Adipocyte (in vitro differentiated cells): Measurements from ENCODE around the gene NSMF.

Experiments
- DNase-seq: peaks from one replicate; pipeline ENCODE4 v3.0.0-alpha.2; 2015; ENCODE audit warnings: low read depth
- H3K27me3 ChIP-seq: replicated peaks from 2 replicates; pipeline ENCODE4 v1.7.0; 2013; ENCODE audit warnings: mild to moderate bottlenecking, low read length, moderate library complexity; ENCODE audit not compliant: control insufficient read depth, insufficient read depth
- H3K36me3 ChIP-seq: 2 replicates; pipeline ENCODE4 v1.7.0; 2013; ENCODE audit warnings: low read length, mild to moderate bottlenecking, moderate library complexity; ENCODE audit not compliant: control insufficient read depth, insufficient read depth, severe bottlenecking
- H3K4me1 ChIP-seq: 2 replicates; pipeline ENCODE4 v1.7.0; 2013; ENCODE audit warnings: mild to moderate bottlenecking, low read length, moderate library complexity; ENCODE audit not compliant: control insufficient read depth, insufficient read depth
- H3K4me3 ChIP-seq: 2 replicates; pipeline ENCODE4 v1.7.0; 2013; ENCODE audit warnings: mild to moderate bottlenecking, low read length, moderate library complexity
- H3K9ac ChIP-seq: 2 replicates; pipeline ENCODE4 v1.7.0; 2013; ENCODE audit warnings: mild to moderate bottlenecking, low read length, moderate library complexity
- H3K9me3 ChIP-seq: 2 replicates; pipeline ENCODE4 v1.7.0; 2013; ENCODE audit warnings: mild to moderate bottlenecking, low read length, moderate library complexity; ENCODE audit not compliant: control insufficient read depth

NSMF gene

DNA sequence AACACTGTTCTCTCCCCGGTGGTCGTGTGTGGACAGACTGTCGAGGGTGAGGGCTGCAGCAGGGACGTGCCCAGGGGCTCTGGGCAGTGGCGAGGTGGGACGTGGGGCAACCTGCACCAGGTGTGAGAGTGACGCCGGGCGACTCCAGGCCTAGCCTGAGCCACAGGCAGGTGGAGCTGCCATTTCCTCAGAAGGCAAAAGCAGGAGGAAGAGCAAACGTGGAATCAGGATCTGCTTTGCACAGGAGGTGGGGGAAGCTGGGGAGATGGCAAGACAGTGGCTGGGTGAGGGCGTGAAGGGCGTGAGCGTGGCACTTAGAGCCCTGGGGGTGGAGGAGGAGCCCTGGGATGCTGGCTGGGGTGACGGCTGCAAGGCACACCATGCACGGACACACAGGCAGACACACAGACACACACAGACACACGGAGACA, 39.6 kb upstream of the NSMF start:
- Histone ChIP-seq H3K4me3 (no peak overlapping the region), H3K27me3 (no peaks in the 10 kb centered on the region), H3K36me3 (peaks cover 11% of the 10 kb centered on the region), H3K9ac (no peak overlapping the region), H3K9me3 (no peaks in the 10 kb centered on the region), H3K4me1 (no peaks in the 10 kb centered on the region)
- no peak for DNase-seq

DNA sequence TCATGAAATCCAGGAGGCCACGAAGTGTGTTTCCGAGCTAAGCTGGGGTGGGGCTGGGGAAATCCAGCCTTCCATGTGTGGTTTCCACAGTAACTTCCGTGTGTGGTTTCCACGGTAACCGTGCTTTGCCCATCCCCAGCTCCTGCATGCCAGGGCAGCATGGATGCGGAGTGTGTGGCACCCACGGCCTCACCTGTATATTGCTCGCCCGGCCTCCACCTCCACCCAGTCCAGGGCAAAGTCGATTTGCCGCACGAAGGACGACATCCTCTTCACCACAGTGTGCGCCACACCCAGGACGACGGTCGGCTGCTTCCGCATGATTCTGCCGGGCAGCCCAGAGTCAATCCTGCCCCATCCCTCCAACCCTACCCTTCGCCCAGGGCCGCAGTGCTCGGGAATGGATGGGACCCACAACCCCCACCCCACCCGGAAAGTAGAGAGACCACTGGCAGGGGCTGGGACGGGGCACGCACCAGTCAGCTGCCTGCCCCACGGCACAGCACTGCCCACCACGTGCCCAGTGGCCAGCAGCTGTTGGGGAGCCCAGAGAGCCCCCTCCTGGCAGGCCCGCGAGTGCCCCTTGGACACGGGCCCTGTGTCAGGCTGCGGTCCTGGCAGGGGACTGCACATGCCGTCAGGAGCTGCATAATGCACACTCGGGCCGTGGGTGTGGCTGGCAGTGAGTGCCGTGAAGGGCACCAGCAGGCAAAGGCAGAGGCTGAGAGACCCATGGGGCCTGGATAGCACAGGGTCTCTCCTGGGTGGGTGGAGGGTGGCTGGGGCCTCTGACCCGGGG, 39.0 kb upstream of the NSMF start:
- H3K27me3 ChIP-seq: no peaks in the 10 kb centered on the region
- no peak overlapping the region for H3K4me3 ChIP-seq
- H3K4me1 ChIP-seq: no peaks in the 10 kb centered on the region
- no peak for DNase-seq
- H3K36me3 ChIP-seq: peaks cover 11% of the 10 kb centered on the region
- H3K9me3 ChIP-seq: no peaks in the 10 kb centered on the region
- no peak overlapping the region for H3K9ac ChIP-seq

DNA sequence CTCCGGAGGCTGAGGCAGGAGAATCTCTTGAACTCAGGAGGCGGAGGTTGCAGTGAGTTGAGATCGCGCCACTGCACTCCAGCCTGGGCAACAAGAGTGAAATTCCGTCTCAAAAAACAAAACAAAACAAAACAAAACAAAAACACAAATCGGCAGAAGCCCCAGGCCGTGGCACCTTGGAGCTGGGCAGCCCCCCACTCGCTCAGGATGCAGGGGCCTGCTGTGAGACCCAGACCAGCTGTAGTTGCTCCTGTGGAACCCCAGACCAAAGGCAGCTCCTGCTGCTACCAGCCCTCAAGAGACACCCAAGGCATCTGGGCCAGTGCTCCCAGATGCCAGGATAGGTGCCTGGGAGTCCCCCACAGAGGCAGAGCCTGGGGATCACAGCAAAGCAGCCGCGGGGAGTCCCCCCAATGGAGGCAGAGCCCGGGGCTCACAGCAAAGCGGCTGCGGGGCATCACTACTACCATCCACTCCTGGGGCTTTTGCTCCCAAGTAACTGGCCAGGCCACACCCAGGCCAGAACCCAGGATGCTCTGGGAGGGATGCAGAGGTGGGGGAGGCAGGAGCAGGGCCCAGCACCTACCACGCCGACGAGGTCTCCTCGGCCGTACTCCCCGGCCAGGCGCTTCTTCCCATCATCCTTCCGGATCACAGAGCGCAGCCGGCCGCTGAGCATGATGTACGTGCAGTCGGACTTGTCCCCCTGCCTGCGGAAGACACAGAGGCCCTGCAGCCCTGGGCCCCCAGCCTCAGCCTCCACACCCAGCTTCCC, 37.7 kb upstream of the NSMF start:
- Histone ChIP-seq H3K4me3 (no peak overlapping the region), H3K4me1 (no peaks in the 10 kb centered on the region), H3K9ac (no peak overlapping the region), H3K9me3 (no peaks in the 10 kb centered on the region), H3K36me3 (peaks cover 13% of the 10 kb centered on the region), H3K27me3 (no peaks in the 10 kb centered on the region)
- DNase-seq: no peak

DNA sequence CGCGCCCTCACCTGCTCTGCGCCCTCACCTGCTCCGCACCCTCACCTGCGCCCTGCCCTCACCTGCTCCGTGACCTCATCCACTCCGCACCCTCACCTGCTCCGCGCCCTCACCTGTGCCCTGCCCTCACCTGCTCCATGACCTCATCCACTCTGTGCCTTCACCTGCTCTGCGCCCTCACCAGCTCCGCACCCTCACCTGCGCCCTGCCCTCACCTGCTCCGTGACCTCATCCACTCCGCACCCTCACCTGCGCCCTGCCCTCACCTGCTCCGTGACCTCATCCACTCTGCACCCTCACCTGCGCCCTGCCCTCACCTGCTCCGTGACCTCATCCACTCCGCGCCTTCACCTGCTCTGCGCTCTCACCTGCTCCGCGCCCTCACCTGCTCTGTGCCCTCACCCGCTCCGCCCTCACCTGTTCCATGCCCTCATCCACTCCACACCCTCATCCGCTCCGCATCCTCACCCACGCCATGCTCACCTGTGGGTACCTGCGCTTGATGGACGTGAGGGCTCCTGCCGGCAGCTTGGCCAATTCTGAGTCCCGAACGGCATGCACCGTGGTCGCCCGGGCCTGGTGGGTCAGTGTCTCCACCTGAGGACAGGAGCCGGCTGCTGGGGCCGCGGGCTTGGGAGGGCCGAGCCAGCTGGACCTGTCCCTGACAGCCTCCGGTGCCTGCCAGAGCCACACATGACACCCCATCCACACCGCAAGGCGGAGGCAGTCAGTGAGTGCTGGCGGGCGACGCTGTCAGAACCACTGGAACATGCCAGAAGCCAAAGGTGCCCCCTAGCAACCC, 35.6 kb upstream of the NSMF start:
- Histone ChIP-seq H3K4me3 (no peak overlapping the region), H3K27me3 (no peaks in the 10 kb centered on the region), H3K9me3 (no peaks in the 10 kb centered on the region), H3K9ac (no peak overlapping the region), H3K4me1 (no peaks in the 10 kb centered on the region), H3K36me3 (peaks cover 25% of the 10 kb centered on the region)
- DNase-seq: no peak

DNA sequence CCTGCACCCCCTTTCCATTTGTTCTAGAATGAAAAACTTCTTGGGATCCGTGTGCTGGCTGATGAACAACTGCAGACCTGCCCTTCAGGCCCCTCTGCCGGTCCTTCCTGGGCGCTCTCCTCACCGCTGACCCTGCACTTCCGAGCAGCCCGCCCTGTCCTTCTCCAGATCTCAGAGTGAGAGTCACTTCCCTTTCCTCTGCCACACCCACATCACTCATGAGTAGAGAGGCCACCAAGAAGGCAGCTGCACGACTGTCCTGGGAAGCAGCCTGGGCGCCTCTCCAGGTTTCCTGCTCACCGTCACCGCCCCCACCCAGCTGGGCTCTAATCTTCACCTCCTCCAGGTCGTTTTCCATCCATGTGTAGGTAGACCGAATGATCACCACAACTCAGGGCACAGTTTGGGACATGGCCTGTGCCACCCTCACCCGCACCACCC, 35.0 kb upstream of the NSMF start:
- Histone ChIP-seq H3K36me3 (peaks cover 22% of the 10 kb centered on the region), H3K9me3 (no peaks in the 10 kb centered on the region), H3K9ac (no peak overlapping the region), H3K4me3 (no peak overlapping the region), H3K27me3 (no peaks in the 10 kb centered on the region), H3K4me1 (no peaks in the 10 kb centered on the region)
- DNase-seq: no peak

DNA sequence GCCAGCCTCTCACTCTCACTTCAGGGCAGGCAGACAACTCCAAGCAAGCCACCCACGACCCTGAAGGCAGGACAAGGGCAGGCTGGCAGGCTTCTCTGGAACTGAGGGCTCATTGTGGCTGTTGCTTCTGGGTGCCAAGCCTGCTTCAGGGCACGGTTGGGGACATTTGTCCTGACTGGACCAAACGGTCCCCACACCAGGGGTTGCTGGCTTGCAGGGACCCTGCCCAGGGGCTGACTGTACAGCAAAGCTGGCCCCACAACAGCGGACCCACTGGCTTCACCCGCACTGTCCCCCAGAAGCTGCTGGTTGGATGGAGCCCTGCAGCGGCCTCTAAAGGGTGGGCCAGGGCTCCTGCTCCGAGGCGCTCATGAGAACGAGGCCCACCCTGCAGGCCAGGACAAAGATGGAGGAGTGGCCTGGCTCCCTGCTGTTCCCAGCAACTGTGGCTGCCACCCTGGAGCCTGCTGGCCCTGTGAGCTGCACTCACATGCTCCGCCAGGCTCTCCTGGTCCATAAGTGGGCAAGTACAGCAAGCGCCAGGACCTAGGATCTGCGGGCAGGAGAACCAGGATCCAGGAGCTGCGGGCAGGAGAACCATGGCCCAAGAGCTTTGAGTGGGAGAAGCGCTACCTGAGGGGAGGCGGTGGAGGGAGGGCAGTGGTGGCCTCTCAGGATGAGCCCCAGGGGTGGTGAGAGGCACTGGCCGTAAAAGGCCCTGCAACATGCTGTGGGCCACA, 34.4 kb upstream of the NSMF start:
- H3K4me1 ChIP-seq: no peaks in the 10 kb centered on the region
- no peaks in the 10 kb centered on the region for H3K9me3 ChIP-seq
- no peak for DNase-seq
- H3K36me3 ChIP-seq: peaks cover 20% of the 10 kb centered on the region
- no peaks in the 10 kb centered on the region for H3K27me3 ChIP-seq
- no peak overlapping the region for H3K9ac ChIP-seq
- H3K4me3 ChIP-seq: no peak overlapping the region

DNA sequence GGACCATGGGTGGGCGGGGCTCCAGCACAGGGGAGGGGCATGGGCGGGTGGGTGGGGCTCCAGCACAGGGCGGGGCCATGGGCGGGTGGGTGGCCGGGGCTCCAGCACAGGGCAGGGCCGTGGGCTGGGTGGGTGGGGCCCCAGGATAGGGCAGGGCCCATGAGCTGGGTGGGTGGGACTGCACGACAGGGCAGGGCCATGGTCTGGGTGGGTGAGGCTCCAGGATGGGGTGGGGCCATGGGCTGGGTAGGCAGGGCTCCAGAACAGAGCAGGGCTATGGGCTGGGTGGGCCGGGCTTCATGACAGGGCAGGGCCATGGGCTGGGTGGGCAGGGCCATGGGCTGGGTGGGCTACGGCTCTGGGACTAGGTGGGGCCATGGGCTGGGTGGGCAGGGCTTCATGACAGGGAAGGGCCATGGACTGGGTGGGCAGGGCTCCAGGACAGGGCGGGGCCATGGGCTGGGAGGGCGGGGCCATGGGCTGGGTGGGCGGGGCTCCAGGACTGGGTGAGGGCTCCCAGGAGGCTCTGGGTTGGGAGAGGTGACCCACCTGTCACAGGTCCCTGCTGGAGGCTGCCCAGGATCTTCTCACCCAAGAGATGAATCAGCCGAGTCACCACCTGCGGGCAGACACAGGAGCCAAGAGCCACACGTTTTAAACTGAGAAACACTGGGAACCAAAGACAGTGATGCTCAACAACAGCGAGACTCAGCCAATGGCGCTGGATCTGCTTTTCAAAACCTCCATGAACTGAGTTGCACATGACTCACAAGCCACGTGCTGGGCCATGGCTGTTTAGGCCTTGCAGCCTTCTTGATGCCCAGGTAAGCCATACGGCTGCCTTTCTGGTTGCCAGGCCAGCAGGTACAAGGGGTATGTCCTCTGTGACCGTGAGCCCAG, 33.6 kb upstream of the NSMF start:
- Histone ChIP-seq H3K4me1 (no peaks in the 10 kb centered on the region), H3K9me3 (no peaks in the 10 kb centered on the region), H3K27me3 (no peaks in the 10 kb centered on the region), H3K4me3 (no peak overlapping the region), H3K9ac (no peak overlapping the region), H3K36me3 (peaks cover 14% of the 10 kb centered on the region)
- no peak for DNase-seq

DNA sequence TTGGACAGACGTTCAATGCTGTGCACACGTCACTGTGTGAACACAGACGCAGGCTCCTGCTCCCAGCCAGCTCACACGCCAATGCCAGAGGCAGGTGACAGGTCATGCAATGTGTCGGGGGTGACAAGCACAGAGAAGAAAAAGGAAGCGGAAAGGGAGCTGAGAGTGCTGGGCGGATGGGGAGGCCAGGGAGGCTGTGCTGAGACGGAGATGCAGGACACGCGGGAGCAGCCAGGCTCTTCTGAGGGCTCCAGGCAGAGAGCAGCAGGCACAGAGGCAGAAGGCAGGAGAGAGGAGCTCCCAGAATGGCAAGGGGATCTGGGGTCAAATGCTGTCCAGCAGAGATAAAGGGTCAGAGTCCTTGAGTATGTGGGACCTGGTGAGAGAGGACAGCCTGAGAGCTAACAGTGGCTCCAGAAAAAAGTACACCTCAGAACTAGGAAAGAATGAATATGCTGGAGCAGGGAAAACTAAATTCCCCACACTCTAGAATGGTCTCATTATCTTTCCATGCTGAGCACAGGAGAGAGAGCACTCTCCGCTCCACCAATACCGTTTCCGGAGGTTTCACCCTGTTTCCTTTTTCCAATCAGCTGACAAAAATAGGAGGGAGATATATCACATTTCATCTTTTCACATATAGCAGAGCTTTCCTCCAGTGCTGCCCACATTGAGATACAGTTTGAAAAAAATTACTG, 32.8 kb upstream of the NSMF start:
- DNase-seq: no peak
- no peaks in the 10 kb centered on the region for H3K4me1 ChIP-seq
- H3K9ac ChIP-seq: no peak overlapping the region
- no peaks in the 10 kb centered on the region for H3K27me3 ChIP-seq
- H3K36me3 ChIP-seq: peaks cover 14% of the 10 kb centered on the region
- no peak overlapping the region for H3K4me3 ChIP-seq
- H3K9me3 ChIP-seq: no peaks in the 10 kb centered on the region

DNA sequence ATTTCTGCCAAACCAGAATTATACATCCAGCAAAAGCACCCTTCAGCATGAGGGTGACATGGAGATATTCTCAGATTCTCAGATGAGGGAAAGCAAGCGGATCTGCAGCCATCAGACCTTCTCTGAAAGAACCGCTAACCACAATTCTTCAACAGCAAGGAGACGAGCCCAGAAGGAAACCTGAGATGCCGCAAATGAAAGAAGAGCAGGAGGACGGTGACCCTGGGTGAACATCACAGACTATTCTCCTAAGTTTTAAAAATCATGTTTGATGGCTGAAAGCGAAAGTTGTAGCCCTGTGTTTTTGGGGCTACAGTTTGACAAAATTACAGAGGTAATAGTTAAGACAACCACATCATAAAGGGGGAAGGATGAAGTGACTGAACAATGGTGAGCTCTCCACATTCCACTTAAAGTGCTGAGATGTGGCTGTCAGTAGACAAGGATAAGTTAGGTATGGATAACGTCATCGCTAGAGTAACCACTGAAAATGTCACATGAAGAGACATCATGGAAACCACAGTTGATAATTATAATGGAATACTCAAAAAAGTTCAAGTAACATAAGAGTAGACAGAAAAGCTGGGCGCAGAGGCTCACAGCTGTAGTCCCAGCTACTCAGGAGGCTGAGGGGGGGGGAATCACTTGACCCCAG, 31.5 kb upstream of the NSMF start:
- Histone ChIP-seq H3K9me3 (no peaks in the 10 kb centered on the region), H3K4me3 (no peak overlapping the region), H3K36me3 (peaks cover 14% of the 10 kb centered on the region), H3K9ac (no peak overlapping the region), H3K4me1 (no peaks in the 10 kb centered on the region), H3K27me3 (no peaks in the 10 kb centered on the region)
- no peak for DNase-seq
